Ectodermal cell (in vitro differentiated cells): ENCODE results near the gene PLEKHA1.

Source experiments
- H3K27ac ChIP-seq: 2 replicates; pipeline ENCODE4 v1.7.0; 2013; ENCODE audit warnings: mild to moderate bottlenecking, low read depth, low read length; ENCODE audit not compliant: insufficient read depth, poor library complexity, severe bottlenecking
- H3K27me3 ChIP-seq: 2 replicates; pipeline ENCODE4 v1.7.0; 2013; ENCODE audit warnings: mild to moderate bottlenecking, low read length; ENCODE audit not compliant: insufficient read depth, control insufficient read depth, poor library complexity, severe bottlenecking
- H3K36me3 ChIP-seq: one replicate; pipeline ENCODE4 v1.7.0; 2013; ENCODE audit warnings: low read length; ENCODE audit not compliant: control insufficient read depth, insufficient read depth
- H3K4me1 ChIP-seq: one replicate; pipeline ENCODE4 v1.7.0; 2013; ENCODE audit warnings: low read length; ENCODE audit not compliant: control insufficient read depth, insufficient read depth
- H3K4me3 ChIP-seq: 2 replicates; pipeline ENCODE4 v1.7.0; 2013; ENCODE audit warnings: low read depth, low read length, control low read depth; ENCODE audit not compliant: insufficient read depth
- H3K9me3 ChIP-seq: 2 replicates; pipeline ENCODE4 v1.7.0; 2013; ENCODE audit warnings: mild to moderate bottlenecking, low read length, moderate library complexity; ENCODE audit not compliant: control insufficient read depth
- WGBS, 2 experiments: methylation state at CpG; one replicate each; pipeline ENCODE4 v1.1.7; 2013; ENCODE audit warnings: missing lambda C conversion rate in 2 of 2; 5-methylcytosine and 5-hydroxymethylcytosine counted together

The PLEKHA1 gene

DNA sequence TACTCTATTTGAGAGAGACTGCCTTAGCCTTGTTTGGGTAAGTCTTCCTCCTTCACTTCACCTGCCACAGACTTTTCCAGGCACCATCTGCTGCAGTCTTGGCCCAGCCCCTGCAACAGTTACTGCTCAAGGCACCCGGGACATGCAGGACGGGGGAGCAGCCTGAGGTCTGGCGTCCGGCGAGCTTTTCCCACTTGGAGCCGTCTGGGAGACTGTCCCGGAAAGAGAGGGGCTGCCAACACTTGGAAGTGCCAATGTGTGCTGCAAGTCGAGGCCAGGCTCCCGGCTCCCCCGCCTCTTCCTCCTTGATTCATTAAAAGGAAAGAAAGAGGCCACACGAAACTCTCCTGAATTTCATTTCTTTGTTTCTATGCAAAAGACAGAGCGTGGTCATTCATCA, 100.6 kb downstream of the PLEKHA1 start:
- H3K36me3 ChIP-seq, result no peaks in the 10 kb centered on the region
- WGBS, 2 experiments, result 51 to 55% methylated on average over 12 of the region's 12 CpGs
- peaks cover 15% of the 10 kb centered on the region for H3K4me1 ChIP-seq
- H3K9me3 ChIP-seq, result no peaks in the 10 kb centered on the region
- H3K27me3 ChIP-seq, result no peaks in the 10 kb centered on the region
- H3K27ac ChIP-seq, result no peak overlapping the region
- no peak overlapping the region for H3K4me3 ChIP-seq

DNA sequence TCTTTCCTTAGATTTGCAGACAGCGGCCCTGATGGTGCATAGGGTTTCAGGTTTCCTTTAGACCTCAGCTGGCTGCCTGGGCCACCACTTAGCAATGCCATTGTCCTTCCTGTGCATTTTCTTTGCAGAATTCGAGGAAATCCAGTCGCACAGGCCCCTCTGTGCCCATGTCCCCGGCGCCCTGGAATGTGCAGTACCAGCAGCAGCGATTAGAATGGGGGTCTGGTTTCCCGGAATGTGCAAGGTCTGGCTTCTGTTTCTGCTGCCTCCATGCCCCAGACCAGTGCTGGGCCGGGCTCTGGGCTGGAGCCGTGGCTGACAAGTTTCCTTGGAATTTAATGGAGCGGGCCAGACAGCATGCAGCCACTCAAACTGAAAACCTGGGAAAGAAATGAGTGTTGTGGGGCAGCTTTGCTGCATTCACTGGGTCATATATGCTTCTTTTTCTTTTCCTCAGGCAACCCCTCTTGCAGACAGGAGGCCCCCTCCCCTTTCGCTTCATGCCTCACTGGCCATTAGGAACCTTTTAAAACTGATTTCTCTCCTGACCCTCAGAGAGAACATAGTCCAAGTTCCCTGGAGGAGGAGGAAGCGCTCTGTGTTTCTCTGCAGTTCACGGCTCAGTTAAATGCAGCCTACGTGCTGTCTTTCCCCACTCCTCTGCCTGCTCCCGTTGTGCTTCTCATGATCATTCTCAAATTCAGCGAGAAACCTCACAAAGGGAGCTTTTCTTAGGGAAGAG, 101.3 kb downstream of the PLEKHA1 start:
- Histone ChIP-seq H3K27me3 (no peaks in the 10 kb centered on the region), H3K9me3 (no peaks in the 10 kb centered on the region), H3K4me1 (peaks cover 15% of the 10 kb centered on the region), H3K27ac (peak overlapping the region; percentile 39), H3K4me3 (no peak overlapping the region), H3K36me3 (no peaks in the 10 kb centered on the region)
- 54 to 57% methylated on average over 16 of the region's 16 CpGs for WGBS, 2 experiments

DNA sequence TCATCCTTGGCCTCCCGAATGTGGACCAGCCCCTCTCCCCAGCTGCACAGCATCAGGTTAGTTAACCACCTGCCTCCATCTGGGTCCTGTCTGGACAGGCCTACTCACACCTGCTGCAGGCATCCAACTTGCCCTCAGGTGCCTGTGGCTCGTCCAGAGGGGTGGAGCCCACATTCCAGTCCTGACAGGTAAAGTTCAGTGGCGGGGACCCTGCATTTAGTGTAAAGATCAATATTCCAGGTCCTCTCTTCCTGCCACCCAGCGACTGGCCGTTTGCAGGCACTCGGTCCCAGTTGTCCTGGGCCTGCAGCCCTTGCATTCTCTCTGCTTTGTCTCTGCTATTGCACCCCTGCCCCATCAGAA, 101.8 kb downstream of the PLEKHA1 start:
- Histone ChIP-seq H3K36me3 (no peaks in the 10 kb centered on the region), H3K27ac (no peak overlapping the region), H3K4me3 (no peak overlapping the region), H3K4me1 (peaks cover 15% of the 10 kb centered on the region), H3K9me3 (no peaks in the 10 kb centered on the region), H3K27me3 (no peaks in the 10 kb centered on the region)
- WGBS, 2 experiments, result 79 to 81% methylated on average over 6 of the region's 6 CpGs

DNA sequence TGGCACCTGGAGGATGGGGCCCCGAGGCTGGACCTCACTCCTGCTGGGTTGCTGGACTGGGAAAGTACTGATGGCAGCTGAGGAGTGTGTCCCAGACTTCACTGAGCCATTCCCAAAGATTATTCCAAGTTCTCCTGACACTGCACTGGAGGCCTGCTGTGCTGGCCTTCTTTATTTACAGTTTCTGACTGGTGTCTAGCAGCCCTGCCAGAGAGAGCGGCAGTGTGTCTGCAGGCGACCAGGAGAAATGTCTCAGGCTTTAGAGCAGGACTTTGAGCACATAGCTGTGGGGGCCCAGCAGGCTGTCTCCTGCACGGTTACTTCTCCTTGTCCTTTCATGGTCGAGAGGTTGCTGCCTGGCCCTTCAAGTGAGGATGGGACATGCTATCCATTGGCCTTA, 102.9 kb downstream of the PLEKHA1 start:
- WGBS, 2 experiments, result 75 to 79% methylated on average over 5 of the region's 5 CpGs
- no peaks in the 10 kb centered on the region for H3K36me3 ChIP-seq
- H3K4me1 ChIP-seq, result peaks cover 15% of the 10 kb centered on the region
- no peak overlapping the region for H3K4me3 ChIP-seq
- no peak overlapping the region for H3K27ac ChIP-seq
- H3K27me3 ChIP-seq, result no peaks in the 10 kb centered on the region
- no peaks in the 10 kb centered on the region for H3K9me3 ChIP-seq

DNA sequence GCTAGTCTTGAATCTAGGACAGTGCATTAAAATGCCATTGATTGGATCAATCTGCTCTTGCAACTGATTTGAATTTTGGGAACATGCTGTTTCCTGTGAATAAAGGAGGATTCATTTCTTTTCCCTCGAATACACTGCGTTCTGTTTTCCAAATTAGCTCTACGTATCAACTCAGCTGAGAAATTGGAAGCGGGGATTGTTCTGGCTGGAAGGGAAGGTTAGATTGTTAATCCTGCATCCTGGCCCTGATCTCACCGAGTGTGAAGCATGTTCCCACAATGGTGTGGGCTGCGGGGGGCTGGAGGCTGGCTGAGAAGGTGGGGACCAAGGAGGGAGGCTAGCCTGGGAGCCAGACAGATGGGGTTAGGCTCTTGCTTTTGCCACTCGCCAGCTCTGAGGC, 104.5 kb downstream of the PLEKHA1 start:
- Histone ChIP-seq H3K27ac (no peak overlapping the region), H3K4me1 (peaks cover 15% of the 10 kb centered on the region), H3K36me3 (no peaks in the 10 kb centered on the region), H3K4me3 (no peak overlapping the region), H3K9me3 (no peaks in the 10 kb centered on the region), H3K27me3 (no peaks in the 10 kb centered on the region)
- WGBS, 2 experiments, result 87 to 88% methylated on average over 7 of the region's 7 CpGs

DNA sequence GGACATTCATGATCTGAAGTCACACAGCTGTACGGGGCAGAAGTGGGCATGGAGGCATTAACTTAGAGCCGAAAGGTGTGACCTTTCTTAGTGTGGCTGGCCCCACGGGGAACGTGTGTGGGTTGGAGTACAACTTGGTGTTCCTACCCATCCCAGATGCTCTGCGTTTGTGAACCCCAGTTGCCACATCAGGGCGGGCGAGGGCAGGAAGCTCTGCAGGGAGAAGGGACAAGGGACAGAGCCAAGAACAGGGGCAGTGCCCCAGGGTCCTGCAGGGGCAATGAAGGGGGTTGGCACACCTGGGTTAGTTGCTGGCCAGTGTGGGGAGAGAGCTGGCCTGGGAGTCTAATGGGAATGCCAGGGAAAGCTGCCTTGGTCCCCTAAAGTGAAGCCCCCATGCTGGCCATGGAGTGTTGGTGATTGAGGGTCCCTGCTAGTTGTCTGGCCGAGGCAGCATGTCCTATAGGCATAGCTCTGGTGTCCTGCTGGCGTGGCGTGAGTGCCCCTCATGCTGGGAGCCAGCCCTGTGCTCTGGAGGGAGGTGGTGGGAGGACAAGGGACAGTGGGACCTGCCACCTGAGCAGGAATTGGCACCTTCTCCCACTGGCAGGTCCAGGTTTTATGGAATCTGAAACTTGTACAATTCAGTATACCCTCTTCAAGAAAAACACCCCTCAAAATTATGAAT, 105.8 kb downstream of the PLEKHA1 start:
- no peak overlapping the region for H3K4me3 ChIP-seq
- no peak overlapping the region for H3K27ac ChIP-seq
- H3K27me3 ChIP-seq, result no peaks in the 10 kb centered on the region
- H3K36me3 ChIP-seq, result no peaks in the 10 kb centered on the region
- 93 to 94% methylated on average over 10 of the region's 10 CpGs for WGBS, 2 experiments
- no peaks in the 10 kb centered on the region for H3K9me3 ChIP-seq
- H3K4me1 ChIP-seq, result peaks cover 11% of the 10 kb centered on the region

DNA sequence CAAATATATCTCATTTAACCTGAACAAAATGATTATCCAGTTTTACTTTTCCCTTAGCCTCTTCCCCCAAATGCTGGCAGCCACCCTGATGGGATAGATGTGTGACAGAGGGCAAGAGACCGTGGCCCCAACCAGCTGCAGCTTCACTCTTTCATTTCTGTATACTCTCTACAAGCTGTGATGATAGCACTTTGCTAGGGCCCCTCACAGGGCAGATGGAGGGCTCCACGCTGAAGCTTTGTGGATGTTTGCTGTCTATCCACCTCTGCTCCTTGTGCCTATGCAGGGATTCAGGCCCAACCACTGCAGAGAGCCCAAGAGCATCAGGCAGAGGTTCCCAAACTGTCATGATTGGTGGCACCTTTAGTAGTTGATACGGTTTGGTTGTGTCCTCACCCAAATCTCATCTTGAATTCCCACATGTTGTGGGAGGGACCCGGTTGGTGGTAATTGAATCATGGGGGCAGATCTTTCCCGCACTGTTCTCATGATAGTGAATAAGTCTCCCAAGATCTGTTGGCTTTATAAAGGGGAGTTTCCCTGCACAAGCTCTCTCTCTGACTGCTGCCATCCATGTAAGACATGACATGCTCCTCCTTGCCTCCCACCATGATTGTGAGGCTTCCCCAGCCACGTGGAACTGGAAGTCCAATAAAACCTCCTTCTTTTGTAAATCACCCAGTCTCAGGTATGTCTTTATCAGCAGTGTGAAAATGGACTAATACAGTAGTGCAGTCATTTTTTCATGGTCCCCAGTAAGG, 107.0 kb downstream of the PLEKHA1 start:
- Histone ChIP-seq H3K27me3 (no peaks in the 10 kb centered on the region), H3K4me1 (peaks cover 5% of the 10 kb centered on the region), H3K9me3 (no peaks in the 10 kb centered on the region), H3K27ac (no peak overlapping the region), H3K4me3 (no peak overlapping the region), H3K36me3 (no peaks in the 10 kb centered on the region)
- 87 to 89% methylated on average over 6 of the region's 6 CpGs for WGBS, 2 experiments
